ENCODE results near the gene EOLA1.
"Not testable (repeated sequence)": the region's sequence is repeated elsewhere in the genome, so short reads cannot be mapped to it uniquely, and the experiment has no call there.

Gene EOLA1

DNA sequence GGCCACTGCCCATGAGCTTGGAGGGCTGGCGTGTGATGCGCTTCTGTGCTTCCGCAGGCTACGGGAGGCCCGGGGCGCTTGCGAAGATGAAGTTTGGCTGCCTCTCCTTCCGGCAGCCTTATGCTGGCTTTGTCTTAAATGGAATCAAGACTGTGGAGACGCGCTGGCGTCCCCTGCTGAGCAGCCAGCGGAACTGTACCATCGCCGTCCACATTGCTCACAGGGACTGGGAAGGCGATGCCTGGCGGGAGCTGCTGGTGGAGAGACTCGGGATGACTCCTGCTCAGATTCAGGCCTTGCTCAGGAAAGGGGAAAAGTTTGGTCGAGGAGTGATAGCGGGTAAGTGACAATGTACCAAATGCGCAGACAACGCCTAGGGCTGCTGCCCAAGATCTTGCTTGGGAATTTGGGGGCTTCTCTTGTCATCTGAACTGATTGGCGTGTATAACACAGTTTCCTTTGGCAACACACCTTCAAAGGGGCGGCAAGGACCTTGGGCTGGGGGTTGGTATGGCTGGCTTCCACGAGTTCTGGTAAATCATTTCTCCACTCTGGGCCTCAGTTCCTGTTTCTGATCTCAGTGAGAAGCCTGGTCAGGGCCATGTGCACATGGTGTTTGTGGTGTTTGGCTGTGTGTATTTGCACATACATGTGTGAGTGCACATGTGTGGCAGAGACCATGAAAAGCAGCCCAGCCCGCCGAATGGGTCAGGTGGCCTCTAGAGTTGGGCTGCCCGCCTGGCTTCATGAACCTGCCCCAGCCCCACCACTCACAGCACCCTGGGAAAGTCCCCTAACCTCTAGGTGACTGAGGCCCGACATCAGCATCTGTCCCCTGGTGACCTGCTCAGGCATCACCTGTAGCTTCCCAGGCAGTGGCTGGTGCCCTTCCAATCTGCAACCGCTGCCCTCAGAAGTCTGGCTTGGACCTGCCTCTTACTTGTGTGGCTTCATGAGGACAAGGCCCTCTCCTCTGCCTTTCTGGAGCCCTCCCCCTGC is 5.0 kb downstream of the EOLA1 start:
- not testable (repeated sequence) for DNase-seq (ENCODE audit: low read depth)

DNA sequence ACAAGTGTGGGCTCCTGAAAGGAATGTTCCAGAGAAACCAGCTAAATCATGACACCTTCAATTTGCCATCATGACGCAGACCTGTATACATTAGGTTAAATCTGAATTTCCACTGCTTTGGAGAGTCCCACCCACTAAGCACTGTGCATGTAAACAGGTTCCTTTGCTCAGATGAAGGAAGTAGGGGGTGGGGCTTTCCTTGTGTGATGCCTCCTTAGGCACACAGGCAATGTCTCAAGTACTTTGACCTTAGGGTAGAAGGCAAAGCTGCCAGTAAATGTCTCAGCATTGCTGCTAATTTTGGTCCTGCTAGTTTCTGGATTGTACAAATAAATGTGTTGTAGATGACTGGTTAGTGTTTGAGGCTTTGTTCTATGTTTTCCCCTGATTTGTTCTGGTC is 6.2 kb downstream of the EOLA1 start:
- DNase-seq (ENCODE audit: low read depth), result not testable (repeated sequence)

DNA sequence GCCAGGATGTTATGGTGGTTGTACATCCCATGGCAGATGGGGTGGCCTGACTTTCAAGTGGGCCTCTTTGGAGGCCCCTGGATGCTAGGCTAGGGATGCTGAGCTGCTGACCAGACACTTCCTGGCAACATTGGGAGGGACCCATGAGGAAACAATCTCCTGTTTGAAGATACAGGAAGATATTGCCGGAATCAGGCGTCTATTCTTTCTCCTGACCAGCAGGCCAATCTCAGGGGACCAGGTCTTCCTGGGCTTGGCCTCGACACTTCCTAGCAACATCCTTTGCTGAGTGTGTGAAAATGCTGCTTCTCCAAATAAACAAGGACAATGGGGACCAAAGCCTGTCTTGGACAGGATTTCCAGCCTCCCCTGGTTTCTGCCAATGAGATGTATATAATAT is 7.0 kb downstream of the EOLA1 start:
- DNase-seq (ENCODE audit: low read depth), result not testable (repeated sequence)

DNA sequence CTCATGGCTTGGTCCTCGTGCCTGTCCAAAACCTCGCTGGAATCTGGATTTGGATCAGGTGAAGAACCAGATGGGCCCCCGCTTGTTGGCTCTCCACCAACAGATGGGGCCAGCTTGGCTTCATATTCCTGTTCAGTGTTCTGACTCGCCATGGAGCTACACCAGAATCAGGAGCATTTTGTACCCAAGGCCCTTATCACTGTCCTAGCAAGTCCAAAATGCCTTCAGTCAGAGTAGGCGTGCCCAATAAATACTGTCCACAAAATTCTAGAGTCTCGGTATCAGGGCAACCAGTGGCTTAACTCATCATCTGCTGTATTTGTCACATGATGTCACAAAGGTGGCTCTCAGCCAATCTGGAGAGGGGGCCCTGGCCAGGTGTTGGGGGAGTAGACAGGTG is 8.9 kb downstream of the EOLA1 start, which contains the start of gene HSFX3:
TSS of gene HSFX3 (minus strand) at position 224 of the 400 bp plus-strand sequence. CDS start at position 152, 72 bp downstream.
- not testable (repeated sequence) for DNase-seq (ENCODE audit: low read depth)

DNA sequence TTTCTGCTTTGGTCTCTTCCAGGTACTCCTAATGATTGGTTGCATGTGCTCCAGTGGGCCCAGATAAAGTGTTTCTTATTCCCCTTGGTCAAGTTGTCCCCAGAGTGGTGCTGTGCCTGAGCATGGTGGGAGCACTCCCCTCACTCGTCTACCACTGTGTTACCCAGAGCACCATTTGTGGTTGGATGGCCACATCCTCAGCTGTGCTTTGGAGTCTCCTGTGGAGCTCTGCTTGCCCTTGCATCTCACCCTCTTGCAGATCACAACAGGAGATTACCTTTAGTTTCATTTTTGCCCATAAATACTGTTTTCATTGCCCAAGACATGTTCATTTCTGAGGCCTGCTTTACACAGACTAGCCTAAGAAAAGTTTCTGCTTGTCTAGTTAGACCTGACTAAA is 9.6 kb downstream of the EOLA1 start:
- DNase-seq (ENCODE audit: low read depth), result not testable (repeated sequence)

DNA sequence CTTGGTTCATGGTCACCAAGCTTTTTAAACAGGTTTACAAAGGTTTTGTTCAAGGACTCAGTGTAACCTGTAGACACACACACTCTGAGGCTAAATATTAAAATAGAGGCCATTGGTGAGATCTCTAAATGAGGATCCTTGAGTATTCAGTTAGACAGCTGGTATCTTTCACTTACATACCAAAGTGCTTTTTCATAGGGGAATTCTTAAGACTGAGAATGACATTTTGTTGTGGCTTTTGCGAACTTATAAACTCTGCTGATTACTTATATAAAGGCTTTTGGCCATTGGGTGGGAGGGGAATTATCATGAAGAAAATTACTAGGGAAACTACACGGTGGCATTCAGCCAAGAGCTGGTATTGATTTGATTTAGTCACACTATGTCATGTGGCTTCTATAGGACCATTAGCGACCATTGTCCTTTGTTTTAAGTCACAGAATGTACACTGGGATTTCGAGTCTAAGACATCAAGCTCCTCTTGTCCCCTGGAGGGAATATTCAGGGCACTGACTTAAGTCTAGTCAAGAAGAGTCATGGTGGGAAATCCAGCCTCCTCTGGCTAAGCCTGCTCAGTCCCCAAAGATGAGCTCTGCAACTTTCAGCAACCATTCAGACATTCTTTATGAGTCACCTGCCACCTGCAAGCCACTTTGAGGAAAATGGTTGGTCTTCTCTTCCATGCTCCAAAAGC is 10.6 kb downstream of the EOLA1 start:
- DNase-seq (ENCODE audit: low read depth), result not testable (repeated sequence)

DNA sequence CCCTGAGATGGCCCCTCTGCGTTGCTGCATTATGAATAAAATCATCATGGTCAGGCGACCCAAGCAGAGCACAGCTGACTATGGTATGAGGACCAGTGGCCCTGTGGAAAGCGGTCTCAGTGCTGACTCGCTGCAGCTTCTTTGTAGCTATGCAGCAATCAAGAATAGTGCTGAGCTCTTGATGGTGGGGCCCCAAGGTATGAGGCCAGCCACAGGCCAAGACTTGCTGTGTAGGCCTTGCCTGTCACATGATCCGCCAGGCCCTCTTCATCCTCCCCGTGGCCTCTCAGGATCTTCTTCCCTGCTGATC is 11.1 kb downstream of the EOLA1 start:
- not testable (repeated sequence) for DNase-seq (ENCODE audit: low read depth)

DNA sequence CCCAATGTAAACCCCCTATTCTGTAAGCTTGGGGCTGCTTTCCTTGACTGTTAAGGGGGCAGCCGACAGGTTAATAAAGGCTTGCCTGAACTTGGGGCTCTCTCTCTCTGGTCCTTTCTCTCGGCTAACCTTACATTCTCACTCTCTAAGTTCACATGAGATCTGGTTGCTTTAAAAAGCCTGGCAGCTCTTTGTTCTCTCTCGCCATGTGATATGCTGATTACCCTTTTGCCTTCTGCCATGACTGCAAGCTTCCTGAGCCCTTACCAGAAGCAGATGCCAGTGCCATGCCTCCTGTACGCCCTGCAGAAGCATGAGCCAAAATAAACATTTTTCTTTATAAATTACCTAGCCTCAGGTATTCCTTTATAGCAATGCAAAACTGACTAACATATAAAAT is 14.4 kb downstream of the EOLA1 start:
- not testable (repeated sequence) for DNase-seq (ENCODE audit: low read depth)

DNA sequence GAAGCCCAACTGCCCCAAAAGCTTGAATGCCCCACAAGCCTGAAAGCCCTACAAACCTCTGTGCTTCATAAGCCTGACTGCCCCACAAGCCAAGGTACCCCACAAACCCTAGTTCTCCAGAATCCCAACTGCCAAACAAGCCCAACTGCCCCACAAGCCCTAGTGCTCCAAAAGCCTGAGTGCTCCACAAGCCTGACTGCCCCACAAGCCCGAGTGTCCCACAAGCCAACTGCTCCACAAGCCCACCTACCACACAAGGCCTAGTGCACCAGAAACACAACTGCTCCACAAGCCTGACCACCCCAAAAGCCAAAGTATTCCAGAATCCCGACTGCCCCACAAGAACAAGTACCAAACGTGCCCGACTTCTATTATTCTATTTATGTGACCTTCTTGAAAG is 22.5 kb downstream of the EOLA1 start:
- DNase-seq (ENCODE audit: low read depth), result no peak

DNA sequence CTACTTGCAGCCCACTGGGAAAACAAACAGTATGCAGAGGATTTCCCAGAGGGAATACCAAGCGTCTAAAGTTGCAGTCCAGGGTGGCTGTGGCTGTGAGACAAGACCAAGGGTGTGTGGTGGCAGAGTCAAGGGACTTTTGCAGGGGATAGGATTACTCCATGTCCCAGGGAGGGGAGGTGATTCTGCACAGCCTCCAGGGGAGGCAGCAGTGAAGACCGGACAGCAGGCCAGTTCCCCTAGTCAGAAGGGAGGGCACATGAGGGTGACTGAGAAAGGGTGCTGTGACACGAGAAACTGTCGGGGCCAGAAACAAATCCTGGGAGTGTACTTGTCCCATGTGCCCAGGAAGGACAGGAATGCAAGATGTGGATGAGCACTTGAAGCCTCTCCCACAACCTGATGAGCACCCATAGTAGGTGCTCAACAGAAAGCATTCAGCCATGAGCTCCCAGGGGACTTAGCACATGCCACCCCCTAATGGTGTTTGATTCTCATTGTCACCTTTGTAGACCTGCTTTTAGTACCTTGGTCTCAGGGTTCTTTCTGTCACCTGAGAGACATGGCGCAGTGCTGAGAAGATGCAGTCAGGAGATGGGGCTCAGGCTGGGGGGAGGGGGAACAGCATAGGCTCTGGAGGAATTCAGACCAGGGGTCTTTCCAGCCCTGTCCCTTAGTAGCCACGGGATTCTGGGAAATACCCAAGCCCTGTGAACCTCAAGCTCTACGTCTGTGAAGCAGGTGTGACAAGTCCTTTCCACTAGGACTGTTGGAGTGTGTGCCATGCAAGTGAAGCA is 27.0 kb downstream of the EOLA1 start:
- no peak for DNase-seq (ENCODE audit: low read depth)

DNA sequence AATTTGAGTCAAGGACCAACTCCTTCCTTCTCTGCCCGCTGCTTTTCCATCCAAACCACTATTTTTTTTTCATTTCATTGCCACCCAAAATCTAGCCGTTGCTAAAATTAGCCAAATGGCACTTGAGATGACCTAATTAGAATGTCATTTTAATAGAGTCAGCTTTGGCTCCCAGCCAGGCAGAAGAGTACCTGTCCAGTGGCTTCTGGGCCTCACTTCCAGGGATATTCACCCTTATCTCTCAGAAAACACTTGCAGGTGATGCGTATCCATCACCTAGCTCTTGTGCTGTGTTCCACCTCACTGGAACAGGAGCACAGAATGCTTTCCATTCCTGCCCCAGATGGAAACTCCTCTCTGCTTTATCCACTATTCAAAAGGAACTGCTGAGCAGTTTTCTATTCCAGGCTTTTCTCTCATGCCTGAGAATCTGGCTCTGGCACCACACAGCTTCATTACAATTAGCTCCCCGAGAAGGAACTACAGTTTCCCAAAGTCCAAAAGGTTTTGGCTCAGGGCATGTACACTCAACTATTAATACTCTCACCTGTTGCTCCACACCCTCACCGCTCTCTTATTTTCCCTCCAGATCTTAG is 28.0 kb downstream of the EOLA1 start:
- DNase-seq (ENCODE audit: low read depth), result no peak

DNA sequence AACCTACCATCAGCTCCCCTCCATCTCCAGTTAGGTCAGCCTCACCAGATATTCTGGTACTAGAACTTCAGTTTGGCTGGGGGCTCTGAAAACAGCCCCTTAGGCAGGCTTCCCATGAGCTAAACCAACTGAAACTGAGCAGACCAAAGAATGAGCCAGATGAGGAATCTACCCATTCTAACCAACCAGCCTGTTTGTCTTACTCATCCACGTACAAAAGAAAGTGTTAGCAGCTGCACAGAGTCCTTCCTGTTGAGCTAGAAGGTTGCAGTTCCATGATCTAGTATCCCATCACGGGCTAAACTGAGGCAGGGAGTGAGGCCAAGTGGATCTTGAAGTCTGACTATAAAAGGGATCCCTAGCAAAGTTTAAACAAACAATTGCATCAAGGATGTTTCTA is 29.0 kb downstream of the EOLA1 start:
- DNase-seq (ENCODE audit: low read depth), result no peak

DNA sequence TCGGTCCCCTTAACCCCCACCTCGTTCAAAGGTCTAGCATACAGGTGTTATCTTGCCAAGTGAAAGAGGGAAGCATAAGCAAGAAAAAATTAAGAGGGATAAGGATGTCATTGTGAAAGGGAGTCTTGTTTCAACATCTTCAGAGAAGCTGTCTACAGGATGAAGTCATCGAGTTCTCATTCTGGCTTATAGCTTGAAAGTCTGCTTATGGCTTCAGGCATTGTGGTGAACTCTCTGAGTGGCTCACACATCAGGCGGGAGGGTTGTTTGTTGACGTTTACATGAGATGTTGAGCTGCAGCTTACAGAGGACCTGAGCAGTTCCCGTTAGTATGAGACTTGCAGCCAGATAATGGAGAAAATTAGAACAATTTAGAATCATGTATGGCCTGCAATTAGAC is 29.9 kb downstream of the EOLA1 start:
- no peak for DNase-seq (ENCODE audit: low read depth)

DNA sequence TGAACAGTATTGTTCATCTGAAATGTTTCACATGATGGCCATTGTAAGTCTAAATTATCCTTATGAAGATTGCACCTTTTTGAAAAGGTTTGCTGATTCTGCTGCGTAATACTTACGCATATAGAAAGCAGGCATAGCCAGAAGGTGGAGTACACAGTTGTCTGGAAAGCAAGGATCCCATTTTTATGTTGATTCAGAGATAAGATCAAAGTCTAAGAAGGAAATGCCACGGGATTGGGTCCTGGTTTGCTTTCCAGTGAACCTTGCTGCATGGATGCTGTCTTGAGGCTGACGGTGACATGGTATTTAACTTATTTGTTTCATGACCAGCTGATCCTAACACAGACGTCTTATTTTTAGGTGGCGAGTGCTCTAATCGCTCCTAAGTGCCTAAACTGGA is 31.0 kb downstream of the EOLA1 start:
- no peak for DNase-seq (ENCODE audit: low read depth)

DNA sequence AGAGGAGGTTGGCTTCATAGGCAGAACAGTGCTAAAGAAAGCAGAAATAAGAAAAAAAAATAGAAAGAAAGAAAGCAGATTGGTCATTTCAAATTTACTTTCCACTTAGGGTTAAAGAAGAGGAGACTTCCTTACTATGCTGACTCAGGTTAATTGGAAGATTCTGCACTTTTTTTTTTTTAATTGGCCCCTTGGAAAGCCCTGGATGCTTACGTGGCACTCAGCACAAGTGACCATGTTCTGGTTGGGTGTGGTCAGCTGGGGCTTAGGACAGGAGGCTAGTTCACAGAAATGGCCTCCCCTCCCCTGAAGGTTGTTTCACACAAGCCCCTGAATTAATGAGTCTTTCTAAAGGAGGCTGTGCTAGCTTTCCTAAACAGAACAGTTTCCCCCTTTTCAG is 31.9 kb downstream of the EOLA1 start:
- DNase-seq (ENCODE audit: low read depth), result no peak

DNA sequence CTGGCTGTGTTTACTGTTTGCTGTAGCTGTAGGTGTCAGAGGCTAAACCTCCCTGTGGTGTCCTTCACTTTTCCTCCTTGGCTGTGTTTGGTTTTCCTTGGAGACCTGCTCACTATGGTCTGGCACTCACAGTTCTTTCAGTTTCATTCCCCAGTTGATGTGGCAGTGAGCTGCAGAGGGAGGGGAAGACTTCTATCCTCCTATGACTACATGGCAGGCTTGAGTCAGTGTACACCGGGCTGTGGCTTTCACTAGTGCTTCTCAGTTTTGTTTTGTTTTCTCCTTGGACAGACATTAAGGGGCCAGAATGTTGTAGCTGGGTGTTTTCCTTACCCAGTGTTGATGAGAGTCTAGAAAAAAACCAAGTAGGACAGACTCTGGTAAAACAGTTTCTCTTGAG is 32.6 kb downstream of the EOLA1 start:
- not testable (repeated sequence) for DNase-seq (ENCODE audit: low read depth)

DNA sequence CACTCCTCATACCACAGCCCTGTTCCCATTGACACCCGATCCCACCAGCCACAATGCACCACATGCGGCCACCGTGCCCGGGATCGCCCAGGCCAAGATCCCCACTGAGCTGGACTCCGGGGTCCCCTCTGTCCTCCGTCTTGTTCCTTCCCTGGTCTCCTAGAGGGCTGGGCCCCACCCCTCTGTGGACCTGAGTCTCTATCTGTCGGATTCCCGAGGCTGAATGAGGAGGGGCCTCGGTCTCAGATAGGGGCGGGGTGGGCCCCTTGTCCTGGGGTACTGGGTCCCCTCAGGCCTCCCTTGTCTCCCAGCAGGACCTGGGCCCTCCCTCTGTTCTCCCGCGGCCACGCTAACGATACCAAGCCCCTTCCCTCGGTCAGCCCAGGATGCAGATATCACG is 44.8 kb downstream of the EOLA1 start:
- not testable (repeated sequence) for DNase-seq (ENCODE audit: low read depth)

DNA sequence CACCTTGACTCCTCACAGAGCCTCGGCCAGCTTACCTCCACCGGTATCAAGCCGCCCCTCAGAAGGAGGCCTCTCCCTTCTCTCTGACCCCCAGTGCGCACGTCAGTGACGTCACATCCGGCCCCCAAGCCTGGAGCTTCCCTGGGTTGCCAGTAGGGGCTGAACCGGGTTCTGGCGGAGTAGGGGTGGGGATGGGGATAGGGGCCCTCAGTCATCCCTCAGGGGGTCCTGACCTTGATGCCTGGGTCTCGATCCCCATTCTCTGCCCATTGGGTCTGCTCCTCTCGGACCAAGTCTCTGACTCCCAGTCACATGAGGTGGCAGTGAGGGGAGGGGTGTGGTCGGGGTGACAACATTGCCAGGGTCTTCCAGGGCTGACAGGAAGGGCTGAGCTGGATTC is 46.5 kb downstream of the EOLA1 start, which contains the start of gene MAGEA9B:
TSS of gene MAGEA9B (minus strand) at position 101 of the 400 bp plus-strand sequence. CDS start 4,280 bp downstream, outside the sequence.
- DNase-seq (ENCODE audit: low read depth), result not testable (repeated sequence)

DNA sequence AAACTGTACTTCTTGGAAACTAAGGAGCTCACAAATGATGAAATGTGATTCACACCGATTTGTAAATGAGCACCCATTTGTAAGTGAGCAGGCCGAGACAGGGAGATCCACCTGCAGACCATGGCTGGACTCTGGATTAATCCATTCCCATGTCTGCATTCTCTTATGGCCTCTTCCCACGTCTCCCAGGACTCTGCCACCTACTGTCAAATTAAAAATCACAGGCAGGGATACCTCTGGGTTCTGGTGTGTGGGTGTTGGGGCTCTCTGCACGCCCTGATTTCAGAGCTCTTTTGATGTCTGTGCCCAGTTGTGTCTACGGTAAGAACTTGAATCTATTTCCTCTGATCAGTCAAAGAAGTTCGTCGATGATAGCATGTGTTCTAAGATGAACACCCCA is 50.2 kb downstream of the EOLA1 start:
- not testable (repeated sequence) for DNase-seq (ENCODE audit: low read depth)

DNA sequence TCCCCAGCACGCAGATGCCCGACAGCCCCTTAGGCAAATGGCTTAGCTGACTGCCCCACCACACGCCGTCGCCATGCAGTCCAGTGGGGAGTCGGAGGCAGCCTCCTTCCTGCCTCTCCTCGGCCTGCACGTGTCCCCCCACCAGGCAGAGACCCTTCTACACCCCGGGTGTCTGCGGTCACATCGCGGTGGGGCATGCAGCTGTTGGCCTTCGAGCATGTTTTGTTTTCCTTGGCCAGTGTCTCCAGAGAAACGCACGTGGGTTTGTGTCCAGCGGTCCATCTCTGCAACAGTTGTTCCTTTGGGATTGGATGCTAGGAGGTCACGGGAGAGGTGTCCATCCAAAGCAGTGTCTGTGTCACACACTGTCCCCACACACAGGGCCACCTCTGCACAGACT is 54.4 kb downstream of the EOLA1 start, which contains the start of gene HSFX2:
TSS of gene HSFX2 (minus strand) at position 101 of the 400 bp plus-strand sequence. CDS start 614 bp downstream, outside the sequence.
- not testable (repeated sequence) for DNase-seq (ENCODE audit: low read depth)

DNA sequence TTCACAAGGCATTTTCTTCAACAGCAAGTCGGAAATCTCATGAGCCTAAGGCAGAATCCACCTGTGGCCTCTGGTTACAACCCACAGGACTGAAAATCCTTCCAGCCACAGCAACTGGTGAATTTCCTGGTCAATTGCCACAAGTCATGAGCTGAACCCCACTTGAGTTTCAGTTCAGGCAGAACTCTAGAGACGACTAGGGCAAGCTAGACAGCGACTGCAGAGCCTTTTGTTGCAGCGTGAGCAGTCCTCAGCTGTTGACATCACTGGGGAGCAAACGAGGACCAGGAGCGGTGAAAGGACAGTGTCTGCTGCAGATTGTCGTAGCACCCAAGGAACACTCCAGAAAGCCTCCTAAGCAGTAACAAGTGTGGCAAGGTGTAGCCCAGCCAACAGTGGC is 55.1 kb downstream of the EOLA1 start:
- not testable (repeated sequence) for DNase-seq (ENCODE audit: low read depth)
